Panc1 (cell line): ENCODE measurements around the gene GPAM. TPM values are rescaled to one million over a fixed set of nuclear protein-coding genes. Genes with fewer than 3 reads are reported as not detected.
"Not testable (repeated sequence)": the region's sequence is repeated elsewhere in the genome, so short reads cannot be mapped to it uniquely, and the experiment has no call there.

Experiments used
- ATAC-seq: fragments of 200-7000 bp; cut with Tn5 transposase; 2 replicates; pipeline ENCODE4 v1.9.1; 2020; ENCODE audit warnings: mild to moderate bottlenecking, moderate library complexity
- BruUV-seq: library from RNA; stranded (reverse); fragments of 400-500 nt; replicated peaks from 2 replicates; lab custom pipeline; 2021; lab: Mats Ljungman, UMichigan
- CTCF ChIA-PET: fragments of 300-600 bp; sonication (Branson Sonifier 250); formaldehyde crosslinking; loops from one replicate; lab custom pipeline; 2022; ENCODE audit warnings: antibody characterized with exemption; lab: Charles Lee
- POLR2A ChIA-PET: fragments of 300-600 bp; sonication (Branson Sonifier 250); formaldehyde crosslinking; loops from one replicate; lab custom pipeline; 2022; ENCODE audit warnings: antibody characterized with exemption; lab: Charles Lee
- DNase-seq: peaks from one replicate; pipeline ENCODE4 v3.0.0-alpha.2; 2010; ENCODE audit warnings: low read depth, low spot score
- H3K27ac ChIP-seq: 2 replicates; pipeline ENCODE4 v1.5.1; 2011; ENCODE audit warnings: mild to moderate bottlenecking, low read length, inconsistent platforms
- H3K27me3 ChIP-seq: fragments of 200-500 bp; sonication (Bioruptor generic); 2 replicates; pipeline ENCODE4 v1.6.0; 2014; ENCODE audit warnings: low read length, inconsistent platforms; ENCODE audit not compliant: control insufficient read depth, insufficient read depth
- H3K36me3 ChIP-seq: fragments of 200-500 bp; sonication (Bioruptor generic); 2 replicates; pipeline ENCODE4 v1.5.1; 2014; ENCODE audit warnings: inconsistent platforms, mild to moderate bottlenecking, low read length, moderate library complexity; ENCODE audit not compliant: control insufficient read depth, insufficient read depth
- H3K4me1 ChIP-seq: 2 replicates; pipeline ENCODE4 v1.5.1; 2011; ENCODE audit warnings: inconsistent platforms, mild to moderate bottlenecking, low read length, moderate library complexity; ENCODE audit not compliant: control insufficient read depth, insufficient read depth
- H3K4me3 ChIP-seq, 2 experiments: 2 replicates each; pipeline ENCODE4 v1.5.1; 2011 to 2012; ENCODE audit warnings: low read depth in 2 of 2, low read length in 2 of 2, mild to moderate bottlenecking in 2 of 2, inconsistent platforms in 1 of 2, moderate library complexity in 1 of 2
- H3K9me3 ChIP-seq: fragments of 200-500 bp; sonication (Bioruptor generic); 2 replicates; pipeline ENCODE4 v1.5.1; 2014; ENCODE audit warnings: low read depth, mild to moderate bottlenecking, inconsistent platforms, low read length, moderate library complexity; ENCODE audit not compliant: control insufficient read depth, insufficient read depth
- SIN3A ChIP-seq: IDR thresholded peaks from 2 replicates; pipeline ENCODE4 v1.6.1; 2012; ENCODE audit warnings: low read depth, mild to moderate bottlenecking, low read length, moderate library complexity, borderline replicate concordance; ENCODE audit not compliant: insufficient read depth
- in situ Hi-C: cut with HindIII; loops from 2 replicates; pipeline ENCODE4 v1.10.0; 2016; ENCODE audit warnings: low sequenced_read_pairs, low pct_unique_long_range_greater_than_20kb
- intact Hi-C: fragments of 100-400 bp; cut with micrococcal nuclease; formaldehyde crosslinking; loops from one replicate; pipeline ENCODE4 v1.10.0; 2022; ENCODE audit not compliant: unreplicated experiment
- total RNA-seq: library from RNA; stranded (reverse); gene quantifications from one replicate; pipeline ENCODE4 v1.2.1, GENCODE V29; 2021; ENCODE audit not compliant: unreplicated experiment
- TF ChIP-seq, protein P1 (sequence below): fragments of 450-650 bp; IDR thresholded peaks from 2 replicates; pipeline ENCODE4 v1.5.1; 2017; ENCODE audit warnings: mild to moderate bottlenecking
- TF ChIP-seq, protein P2 (sequence below), 2 experiments: IDR thresholded peaks; 2 replicates each; pipeline ENCODE4 v1.6.1; 2011 to 2012; ENCODE audit warnings: low read depth in 2 of 2, control low read depth in 1 of 2, low read length in 1 of 2, mild to moderate bottlenecking in 1 of 2, moderate library complexity in 1 of 2; ENCODE audit not compliant: insufficient read depth in 1 of 2

GPAM gene
- total RNA-seq, 1 experiment from 2014 or later = 8.0 TPM

DNA sequence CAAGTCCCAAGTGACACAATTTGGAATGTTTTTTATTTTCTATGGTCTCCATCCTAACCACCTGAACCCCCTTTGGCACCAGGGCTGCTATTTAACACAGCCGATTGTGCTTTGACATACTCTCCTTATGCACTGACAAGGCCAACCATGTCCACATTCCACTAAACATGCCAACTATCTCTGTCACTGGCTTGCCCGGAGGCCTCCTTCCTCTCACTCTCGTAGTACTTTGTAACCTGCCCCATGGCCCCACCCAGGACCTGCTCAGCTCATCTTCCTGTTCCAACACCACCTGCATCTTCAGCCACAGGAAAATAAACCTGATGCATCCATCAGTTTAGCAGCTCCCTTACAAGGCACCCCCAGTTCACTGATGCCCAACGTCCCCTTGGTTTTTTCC lies 63.1 kb downstream of the GPAM start:
- in situ Hi-C loops = no loop called here
- TF ChIP-seq SIN3A = no peak
- ChIA-PET POLR2A (no interaction called here), CTCF (interaction anchor here (3.1 kb wide), 1 partner anchor 17 kb away, joined by 12 read pairs; no protein-coding TSS in a partner anchor)
- intact Hi-C loops = no loop called here
- H3K9me3 ChIP-seq = no peaks in the 10 kb centered on the region
- no peak for ATAC-seq
- H3K27ac ChIP-seq = no peak overlapping the region
- no peak for DNase-seq
- H3K4me1 ChIP-seq = no peaks in the 10 kb centered on the region
- no TSS peak for BruUV-seq
- peaks cover 12% of the 10 kb centered on the region for H3K27me3 ChIP-seq
- H3K4me3 ChIP-seq = no peak overlapping the region
- no peaks in the 10 kb centered on the region for H3K36me3 ChIP-seq

DNA sequence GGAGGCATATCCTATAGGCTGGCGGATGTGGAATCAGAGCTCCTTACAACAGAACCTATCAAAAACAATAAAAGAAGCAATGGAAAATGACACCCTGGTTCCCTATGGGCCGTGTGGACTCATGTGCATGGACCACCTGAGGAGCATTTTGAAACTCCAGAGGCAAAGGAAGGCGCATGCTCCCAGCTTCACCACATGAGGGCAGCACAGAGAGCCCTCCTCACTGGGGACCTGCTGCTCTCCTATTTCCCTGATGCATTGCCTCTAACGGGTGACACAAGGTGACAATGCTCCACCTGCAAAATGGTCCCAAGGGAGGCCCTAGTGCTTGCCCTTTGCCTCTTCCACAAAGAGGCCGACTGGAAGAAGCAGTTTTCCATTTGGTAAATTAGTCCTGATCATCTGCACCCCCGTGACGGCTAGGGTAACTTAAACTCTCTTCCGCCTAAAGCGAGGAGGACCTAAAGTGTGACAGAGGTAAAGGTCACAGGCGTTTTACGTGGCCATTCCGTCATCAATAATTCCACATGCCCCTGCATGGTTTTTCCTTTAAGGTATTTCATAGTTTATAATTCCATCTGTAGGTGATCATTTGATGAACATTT lies 67.7 kb downstream of the GPAM start:
- Histone ChIP-seq H3K9me3 (no peaks in the 10 kb centered on the region), H3K4me3 (no peak overlapping the region), H3K4me1 (no peaks in the 10 kb centered on the region), H3K27ac (no peak overlapping the region), H3K27me3 (peaks cover 3% of the 10 kb centered on the region), H3K36me3 (no peaks in the 10 kb centered on the region)
- TF ChIP-seq, protein P1, sequence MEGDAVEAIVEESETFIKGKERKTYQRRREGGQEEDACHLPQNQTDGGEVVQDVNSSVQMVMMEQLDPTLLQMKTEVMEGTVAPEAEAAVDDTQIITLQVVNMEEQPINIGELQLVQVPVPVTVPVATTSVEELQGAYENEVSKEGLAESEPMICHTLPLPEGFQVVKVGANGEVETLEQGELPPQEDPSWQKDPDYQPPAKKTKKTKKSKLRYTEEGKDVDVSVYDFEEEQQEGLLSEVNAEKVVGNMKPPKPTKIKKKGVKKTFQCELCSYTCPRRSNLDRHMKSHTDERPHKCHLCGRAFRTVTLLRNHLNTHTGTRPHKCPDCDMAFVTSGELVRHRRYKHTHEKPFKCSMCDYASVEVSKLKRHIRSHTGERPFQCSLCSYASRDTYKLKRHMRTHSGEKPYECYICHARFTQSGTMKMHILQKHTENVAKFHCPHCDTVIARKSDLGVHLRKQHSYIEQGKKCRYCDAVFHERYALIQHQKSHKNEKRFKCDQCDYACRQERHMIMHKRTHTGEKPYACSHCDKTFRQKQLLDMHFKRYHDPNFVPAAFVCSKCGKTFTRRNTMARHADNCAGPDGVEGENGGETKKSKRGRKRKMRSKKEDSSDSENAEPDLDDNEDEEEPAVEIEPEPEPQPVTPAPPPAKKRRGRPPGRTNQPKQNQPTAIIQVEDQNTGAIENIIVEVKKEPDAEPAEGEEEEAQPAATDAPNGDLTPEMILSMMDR = peak; percentile 92
- TF ChIP-seq, protein P2, sequence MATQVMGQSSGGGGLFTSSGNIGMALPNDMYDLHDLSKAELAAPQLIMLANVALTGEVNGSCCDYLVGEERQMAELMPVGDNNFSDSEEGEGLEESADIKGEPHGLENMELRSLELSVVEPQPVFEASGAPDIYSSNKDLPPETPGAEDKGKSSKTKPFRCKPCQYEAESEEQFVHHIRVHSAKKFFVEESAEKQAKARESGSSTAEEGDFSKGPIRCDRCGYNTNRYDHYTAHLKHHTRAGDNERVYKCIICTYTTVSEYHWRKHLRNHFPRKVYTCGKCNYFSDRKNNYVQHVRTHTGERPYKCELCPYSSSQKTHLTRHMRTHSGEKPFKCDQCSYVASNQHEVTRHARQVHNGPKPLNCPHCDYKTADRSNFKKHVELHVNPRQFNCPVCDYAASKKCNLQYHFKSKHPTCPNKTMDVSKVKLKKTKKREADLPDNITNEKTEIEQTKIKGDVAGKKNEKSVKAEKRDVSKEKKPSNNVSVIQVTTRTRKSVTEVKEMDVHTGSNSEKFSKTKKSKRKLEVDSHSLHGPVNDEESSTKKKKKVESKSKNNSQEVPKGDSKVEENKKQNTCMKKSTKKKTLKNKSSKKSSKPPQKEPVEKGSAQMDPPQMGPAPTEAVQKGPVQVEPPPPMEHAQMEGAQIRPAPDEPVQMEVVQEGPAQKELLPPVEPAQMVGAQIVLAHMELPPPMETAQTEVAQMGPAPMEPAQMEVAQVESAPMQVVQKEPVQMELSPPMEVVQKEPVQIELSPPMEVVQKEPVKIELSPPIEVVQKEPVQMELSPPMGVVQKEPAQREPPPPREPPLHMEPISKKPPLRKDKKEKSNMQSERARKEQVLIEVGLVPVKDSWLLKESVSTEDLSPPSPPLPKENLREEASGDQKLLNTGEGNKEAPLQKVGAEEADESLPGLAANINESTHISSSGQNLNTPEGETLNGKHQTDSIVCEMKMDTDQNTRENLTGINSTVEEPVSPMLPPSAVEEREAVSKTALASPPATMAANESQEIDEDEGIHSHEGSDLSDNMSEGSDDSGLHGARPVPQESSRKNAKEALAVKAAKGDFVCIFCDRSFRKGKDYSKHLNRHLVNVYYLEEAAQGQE (IDR thresholded peaks at IDR 0.05; ENCODE audit: insufficient read depth in 1 of 2, low read depth in 2 of 2, low read length in 1 of 2) = no peak
- ChIA-PET POLR2A (no interaction called here), CTCF (interaction anchor here (0.7 to 1.5 kb wide), 3 partner anchors 21 to 1532 kb away, joined by 4 to 7 read pairs (median 5); no protein-coding TSS in a partner anchor)
- in situ Hi-C loops (no loop called here), intact Hi-C loops (no loop called here)
- no TSS peak for BruUV-seq
- ATAC-seq (no peak; the same call in 1 of the 2 replicates), DNase-seq (peak; percentile 35)

DNA sequence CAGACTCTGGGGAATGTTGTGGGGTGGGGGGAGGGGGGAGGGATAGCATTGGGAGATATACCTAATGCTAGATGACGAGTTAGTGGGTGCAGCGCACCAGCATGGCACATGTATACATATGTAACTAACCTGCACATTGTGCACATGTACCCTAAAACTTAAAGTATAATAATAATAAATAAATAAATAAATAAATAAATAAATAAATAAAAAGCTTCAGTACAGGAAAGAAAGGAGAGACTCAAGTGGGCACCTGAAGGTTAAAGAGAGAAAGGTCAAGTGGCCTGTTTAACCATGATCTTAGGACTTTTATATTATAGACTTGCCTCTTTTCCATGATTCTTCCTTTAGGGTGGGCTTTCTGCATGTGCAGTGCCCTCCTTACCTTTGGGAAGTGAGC lies 73.8 kb downstream of the GPAM start:
- H3K9me3 ChIP-seq, in situ Hi-C loops, DNase-seq, POLR2A ChIA-PET, CTCF ChIA-PET, H3K36me3 ChIP-seq, BruUV-seq, H3K27ac ChIP-seq, H3K4me3 ChIP-seq, H3K27me3 ChIP-seq, H3K4me1 ChIP-seq, ATAC-seq, intact Hi-C loops: not testable (repeated sequence)

Other genes starting within 250 kb of the GPAM start
- not detected for gene TECTB, start 99.6 kb upstream of the GPAM start, total RNA-seq
- gene ACSL5, start 190.4 kb upstream of the GPAM start, total RNA-seq = 2.4 TPM